Psoas muscle (tissue), 8 donors: ENCODE data around the gene SLC43A2. TPM values are rescaled to one million over a fixed set of nuclear protein-coding genes. Genes with fewer than 3 reads are reported as not detected.

ENCODE experiments used
- ATAC-seq, 4 donors: fragments of 200-7000 bp; cut with Tn5 transposase; one replicate each; pipeline ENCODE4 v1.9.1; 2020; ENCODE audit warnings: moderate library complexity in 3 of 4, mild to moderate bottlenecking in 2 of 4
- DNase-seq, 2 donors: peaks; one replicate each; pipeline ENCODE4 v3.0.0-alpha.2; 2020
- H3K27ac ChIP-seq: fragments of 200-600 bp; one replicate; pipeline ENCODE4 v1.8.0; 2022
- H3K27me3 ChIP-seq, 3 donors: fragments of 200-600 bp in 1 of 3; one replicate each; pipeline versions ENCODE4 v1.6.1 to v1.8.0; 2013 to 2022; ENCODE audit warnings: low read length in 2 of 3, mild to moderate bottlenecking in 2 of 3, moderate library complexity in 1 of 3; ENCODE audit not compliant: insufficient read depth in 3 of 3
- H3K36me3 ChIP-seq, 2 donors: fragments of 200-600 bp in 1 of 2; one replicate each; pipeline versions ENCODE4 v1.6.1 to v1.8.0; 2013 to 2022; ENCODE audit warnings: low read depth in 1 of 2, mild to moderate bottlenecking in 1 of 2, moderate library complexity in 1 of 2; ENCODE audit not compliant: insufficient read depth in 1 of 2
- H3K4me1 ChIP-seq: fragments of 200-600 bp; one replicate; pipeline ENCODE4 v1.8.0; 2022
- H3K4me3 ChIP-seq: fragments of 200-600 bp; one replicate; pipeline ENCODE4 v1.8.0; 2022; ENCODE audit warnings: mild to moderate bottlenecking
- H3K9me3 ChIP-seq: fragments of 200-600 bp; one replicate; pipeline ENCODE4 v1.8.0; 2022
- CTCF ChIP-seq: fragments of 200-600 bp; IDR thresholded peaks from one replicate; pipeline ENCODE4 v1.8.0; 2022; ENCODE audit warnings: antibody characterized with exemption
- WGBS, 3 donors: extraction: QIAGEN DNeasy Blood & Tissue Kit; methylation state at CpG; one replicate each; pipeline versions ENCODE4 v1.1.6 to v1.1.7; 2013; 5-methylcytosine and 5-hydroxymethylcytosine counted together
- intact Hi-C, 2 donors: fragments of 100-400 bp; cut with DNase I; formaldehyde crosslinking; loops; one replicate each; pipeline versions ENCODE4 v1.11.0 to v1.14.2; 2022
- polyA plus RNA-seq, 3 donors: library from polyadenylated mRNA; stranded (reverse); fragments of 200-250 nt; gene quantifications; one replicate each; pipeline ENCODE4 v1.2.3, GENCODE V29; 2013
- total RNA-seq, 4 donors: library from RNA; stranded (reverse); fragmentation: NEBNext Ultra II Directional in 2 of 4; extraction: Animal tissue kit (Norgen Biotek cat#: 25700) in 2 of 4; gene quantifications; one replicate each; pipeline versions ENCODE4 v1.2.1 to v1.2.4, GENCODE V29; 2021 to 2023
- donor health status: healthy with polysubstance abuse.
- donor health status: DM: no; HTN: no; CAD: no; lungs with moderate emphysema.
- donor health status: Bipolar disorder and iron deficiency.
- donor health status: healthy.
- donor health status: DM: yes; HTN: yes; CAD: no.
- donor health status: DM: no; HTN: no; CAD: no.
- donor health status: DM: no; HTN: no; CAD: no.
- donor health status: DM: yes; HTN: yes; CAD: no.

The SLC43A2 gene
- total and polyA plus RNA-seq, 7 donors = 9.5 to 70.5 (median 21.7) TPM

GRCh38 chr17:1561420-1562175 lies 67.0 kb downstream of the SLC43A2 start:
- 5 to 6% (median 5%) methylated on average over 44 to 47 of the region's 47 CpGs for WGBS, 3 donors

GRCh38 chr17:1560858-1561355 lies 67.7 kb downstream of the SLC43A2 start:
- Histone ChIP-seq H3K27ac (no peak overlapping the region), H3K4me1 (peaks cover 17% of the 10 kb centered on the region), H3K4me3 (peak overlapping the region; percentile 82), H3K36me3 (peaks cover 0 to 18% of the 10 kb centered on the region in 2 donors), H3K27me3 (no peaks in the 10 kb centered on the region), H3K9me3 (no peaks in the 10 kb centered on the region)
- ATAC-seq (no peak), DNase-seq (no peak)
- 72 to 74% (median 72%) methylated on average over 7 of the region's 7 CpGs for whole genome bisulfite sequencing, 3 donors
- TF ChIP-seq CTCF = no peak
- intact Hi-C loops = no loop called here

More at GRCh38 chr17:1561420-1562175, 67.0 kb downstream of the SLC43A2 start:
- peaks cover 0 to 12% of the 10 kb centered on the region in 2 donors for H3K36me3 ChIP-seq
- peaks cover 17% of the 10 kb centered on the region for H3K4me1 ChIP-seq
- ATAC-seq (peak; percentile 45 to 65 (median 55)), DNase-seq (peak; percentile 37 to 64)
- peak overlapping the region; percentile 87 for H3K27ac ChIP-seq
- intact Hi-C loops = no loop called here
- H3K9me3 ChIP-seq = no peaks in the 10 kb centered on the region
- TF ChIP-seq CTCF = no peak
- no peaks in the 10 kb centered on the region for H3K27me3 ChIP-seq
- peak overlapping the region; percentile 82 for H3K4me3 ChIP-seq

GRCh38 chr17:1560101-1560857 lies 68.4 kb downstream of the SLC43A2 start:
- no peak overlapping the region for H3K27ac ChIP-seq
- H3K9me3 ChIP-seq = no peaks in the 10 kb centered on the region
- H3K36me3 ChIP-seq = peaks cover 0 to 24% of the 10 kb centered on the region in 2 donors
- peaks cover 17% of the 10 kb centered on the region for H3K4me1 ChIP-seq
- H3K27me3 ChIP-seq = no peaks in the 10 kb centered on the region
- peak overlapping the region; percentile 82 for H3K4me3 ChIP-seq
- no peak for TF ChIP-seq CTCF
- intact Hi-C loops = no loop called here
- peak in 1 of 2 donors; percentile 25 for DNase-seq
- no peak for ATAC-seq
- WGBS, 3 donors = 70 to 79% (median 75%) methylated on average over 22 of the region's 22 CpGs

- intact Hi-C loops = no loop called here
- no peak for TF ChIP-seq CTCF
- Histone ChIP-seq H3K36me3 (peaks cover 0 to 24% of the 10 kb centered on the region in 2 donors), H3K27me3 (no peaks in the 10 kb centered on the region), H3K4me1 (peaks cover 17% of the 10 kb centered on the region), H3K9me3 (no peaks in the 10 kb centered on the region), H3K27ac (no peak overlapping the region), H3K4me3 (no peak overlapping the region)
- 80 to 85% (median 82%) methylated on average over 10 of the region's 10 CpGs for WGBS, 3 donors
- no peak for ATAC-seq
- DNase-seq = no peak
Measured at GRCh38 chr17:1559047-1560043, 69.3 kb downstream of the SLC43A2 start.
